Muscle of leg (tissue), 11 donors: Measurements from ENCODE around the gene WFDC12. TPM values are rescaled to one million over a fixed set of nuclear protein-coding genes. Genes with fewer than 3 reads are reported as not detected.
"Not testable (repeated sequence)": the region's sequence is repeated elsewhere in the genome, so short reads cannot be mapped to it uniquely, and the experiment has no call there.

ENCODE experiments used
- DNase-seq: peaks from one replicate; pipeline ENCODE4 v3.0.0; 2013
- H3K27ac ChIP-seq: one replicate; pipeline ENCODE4 v1.5.1; 2013; ENCODE audit warnings: mild to moderate bottlenecking, low read length, control low read depth
- H3K27me3 ChIP-seq: one replicate; pipeline ENCODE4 v1.6.1; 2013; ENCODE audit warnings: low read length; ENCODE audit not compliant: control insufficient read depth, insufficient read depth
- H3K36me3 ChIP-seq: one replicate; pipeline ENCODE4 v1.6.1; 2013; ENCODE audit warnings: low read length; ENCODE audit not compliant: control insufficient read depth, insufficient read depth
- H3K4me1 ChIP-seq: one replicate; pipeline ENCODE4 v1.6.1; 2013; ENCODE audit warnings: low read length; ENCODE audit not compliant: control insufficient read depth, insufficient read depth
- H3K4me3 ChIP-seq: one replicate; pipeline ENCODE4 v1.5.1; 2013; ENCODE audit warnings: low read length, control low read depth
- H3K9me3 ChIP-seq: replicated peaks from 2 replicates; pipeline ENCODE4 v1.6.1; 2013; ENCODE audit warnings: low read depth, low read length; ENCODE audit not compliant: control insufficient read depth
- WGBS: methylation state at CpG from one replicate; pipeline ENCODE4 v1.1.5; 2013; ENCODE audit warnings: missing lambda C conversion rate; ENCODE audit not compliant: insufficient coverage; 5-methylcytosine and 5-hydroxymethylcytosine counted together
- polyA plus RNA-seq, 8 donors: library from polyadenylated mRNA; unstranded; fragments of 120-200 nt; gene quantifications; one replicate each; pipeline versions ENCODE4 v1.2.1 to v1.2.3, GENCODE V29; 2013; ENCODE audit warnings: inconsistent platforms in 1 of 8, low replicate concordance in 1 of 8; ENCODE audit not compliant: insufficient read length in 8 of 8, insufficient read depth in 1 of 8
- total RNA-seq: library from RNA; stranded (reverse); fragments of 120-200 nt; gene quantifications from one replicate; pipeline ENCODE4 v1.2.4, GENCODE V29; 2013

WFDC12 gene
- total and polyA plus RNA-seq, 9 donors = not detected

- Histone ChIP-seq H3K27me3 (no peaks in the 10 kb centered on the region), H3K9me3 (no peaks in the 10 kb centered on the region), H3K27ac (no peak overlapping the region), H3K4me1 (no peaks in the 10 kb centered on the region), H3K4me3 (no peak overlapping the region), H3K36me3 (no peaks in the 10 kb centered on the region)
- DNase-seq = no peak
- WGBS = no CpG with 5 or more reads among the region's 2 CpGs
Measured at GRCh38 chr20:45152405-45152804, 28.1 kb upstream of the WFDC12 start.

GRCh38 chr20:45149062-45149461 is 24.8 kb upstream of the WFDC12 start:
- DNase-seq = no peak
- Histone ChIP-seq H3K27me3 (no peaks in the 10 kb centered on the region), H3K4me1 (no peaks in the 10 kb centered on the region), H3K27ac (no peak overlapping the region), H3K9me3 (no peaks in the 10 kb centered on the region), H3K4me3 (no peak overlapping the region), H3K36me3 (no peaks in the 10 kb centered on the region)
- WGBS = no CpG with 5 or more reads among the region's 3 CpGs

GRCh38 chr20:45140836-45141235 is 16.6 kb upstream of the WFDC12 start:
- H3K4me1 ChIP-seq = no peaks in the 10 kb centered on the region
- peaks cover 3% of the 10 kb centered on the region for H3K27me3 ChIP-seq
- no peak for DNase-seq
- no peak overlapping the region for H3K27ac ChIP-seq
- no peaks in the 10 kb centered on the region for H3K9me3 ChIP-seq
- H3K36me3 ChIP-seq = no peaks in the 10 kb centered on the region
- no peak overlapping the region for H3K4me3 ChIP-seq
- WGBS = no CpG with 5 or more reads among the region's 4 CpGs

GRCh38 chr20:45139733-45140375 is 15.6 kb upstream of the WFDC12 start:
- 88% methylated on average over 3 of the region's 5 CpGs for WGBS
- not testable (repeated sequence) for H3K27ac ChIP-seq, H3K36me3 ChIP-seq, DNase-seq, H3K4me1 ChIP-seq, H3K9me3 ChIP-seq, H3K4me3 ChIP-seq
- peaks cover 11% of the 10 kb centered on the region for H3K27me3 ChIP-seq

- Histone ChIP-seq H3K9me3 (no peaks in the 10 kb centered on the region), H3K27ac (no peak overlapping the region), H3K27me3 (peaks cover 11% of the 10 kb centered on the region), H3K36me3 (no peaks in the 10 kb centered on the region), H3K4me1 (no peaks in the 10 kb centered on the region), H3K4me3 (no peak overlapping the region)
- no peak for DNase-seq
- WGBS = 22% methylated on average over 12 of the region's 20 CpGs
Measured at GRCh38 chr20:45138561-45139300, 14.5 kb upstream of the WFDC12 start.

- 76% methylated on average over 1 of the region's 2 CpGs for WGBS
- DNase-seq = no peak
- no peak overlapping the region for H3K4me3 ChIP-seq
- H3K27me3 ChIP-seq = peaks cover 11% of the 10 kb centered on the region
- no peaks in the 10 kb centered on the region for H3K4me1 ChIP-seq
- H3K27ac ChIP-seq = no peak overlapping the region
- H3K36me3 ChIP-seq = no peaks in the 10 kb centered on the region
- H3K9me3 ChIP-seq = no peaks in the 10 kb centered on the region
Measured at GRCh38 chr20:45136911-45137310, 12.6 kb upstream of the WFDC12 start.

- Histone ChIP-seq H3K9me3 (no peaks in the 10 kb centered on the region), H3K4me3 (no peak overlapping the region), H3K36me3 (no peaks in the 10 kb centered on the region), H3K27ac (no peak overlapping the region), H3K27me3 (peaks cover 8% of the 10 kb centered on the region), H3K4me1 (no peaks in the 10 kb centered on the region)
- WGBS = 80% methylated on average over 1 of the region's 2 CpGs
- no peak for DNase-seq
Measured at GRCh38 chr20:45128099-45128498, 3.8 kb upstream of the WFDC12 start.

GRCh38 chr20:45121388-45121787 is 2.9 kb downstream of the WFDC12 start:
- WGBS = no CpG with 5 or more reads among the region's 2 CpGs

GRCh38 chr20:45119556-45120266 is 4.6 kb downstream of the WFDC12 start:
- no peaks in the 10 kb centered on the region for H3K4me1 ChIP-seq
- no CpG with 5 or more reads among the region's 2 CpGs for WGBS
- DNase-seq = no peak
- peaks cover 15% of the 10 kb centered on the region for H3K27me3 ChIP-seq
- no peaks in the 10 kb centered on the region for H3K9me3 ChIP-seq
- no peak overlapping the region for H3K4me3 ChIP-seq
- no peak overlapping the region for H3K27ac ChIP-seq
- no peaks in the 10 kb centered on the region for H3K36me3 ChIP-seq

More at GRCh38 chr20:45121388-45121787, 2.9 kb downstream of the WFDC12 start:
- H3K36me3 ChIP-seq = no peaks in the 10 kb centered on the region
- no peaks in the 10 kb centered on the region for H3K4me1 ChIP-seq
- H3K27me3 ChIP-seq = peaks cover 8% of the 10 kb centered on the region
- no peak for DNase-seq
- H3K27ac ChIP-seq = no peak overlapping the region
- no peak overlapping the region for H3K4me3 ChIP-seq
- no peaks in the 10 kb centered on the region for H3K9me3 ChIP-seq

- no CpG with 5 or more reads among the region's 2 CpGs for WGBS
Measured at GRCh38 chr20:45118028-45118427, 6.2 kb downstream of the WFDC12 start.

More at GRCh38 chr20:45118028-45118427, 6.2 kb downstream of the WFDC12 start:
- Histone ChIP-seq H3K9me3 (no peaks in the 10 kb centered on the region), H3K27ac (no peak overlapping the region), H3K27me3 (peaks cover 15% of the 10 kb centered on the region), H3K4me3 (no peak overlapping the region), H3K36me3 (no peaks in the 10 kb centered on the region), H3K4me1 (no peaks in the 10 kb centered on the region)
- DNase-seq = no peak
